ENCODE measurements around the gene GALNT5. TPM values are rescaled to one million over a fixed set of nuclear protein-coding genes. Genes with fewer than 3 reads are reported as not detected.

The GALNT5 gene
- total RNA-seq, 1 donor from 2014 or later = 0.19 TPM

- DNase-seq = no peak
- intact Hi-C loops (cut with micrococcal nuclease) = loop anchor here (10.0 kb wide), 1 partner anchor 705 kb away; no protein-coding TSS in a partner anchor
- Histone ChIP-seq H3K9me3 (replicated peaks) (no peaks in the 10 kb centered on the region), H3K4me3 (no peak overlapping the region), H3K27ac (replicated peaks) (no peak overlapping the region), H3K36me3 (no peaks in the 10 kb centered on the region), H3K4me1 (no peaks in the 10 kb centered on the region), H3K27me3 (ENCODE audit: low read depth) (no peaks in the 10 kb centered on the region)
- no peak for TF ChIP-seq CTCF (IDR thresholded peaks at IDR 0.05; ENCODE audit: borderline replicate concordance)
Measured at GRCh38 chr2:157309878-157310277, 52.4 kb downstream of the GALNT5 start.

- H3K9me3 ChIP-seq (replicated peaks) = no peaks in the 10 kb centered on the region
- no peak for TF ChIP-seq CTCF (IDR thresholded peaks at IDR 0.05; ENCODE audit: borderline replicate concordance)
- H3K27me3 ChIP-seq (ENCODE audit: low read depth) = no peaks in the 10 kb centered on the region
- no peak for DNase-seq
- intact Hi-C loops (cut with micrococcal nuclease) = no loop called here
- H3K4me1 ChIP-seq = no peaks in the 10 kb centered on the region
- no peak overlapping the region for H3K4me3 ChIP-seq
- H3K27ac ChIP-seq (replicated peaks) = no peak overlapping the region
- H3K36me3 ChIP-seq = no peaks in the 10 kb centered on the region
Measured at GRCh38 chr2:157311706-157312105, 54.2 kb downstream of the GALNT5 start.

GRCh38 chr2:157312866-157313486 is 55.5 kb downstream of the GALNT5 start:
- no peak for DNase-seq
- Histone ChIP-seq H3K27ac (replicated peaks) (no peak overlapping the region), H3K27me3 (ENCODE audit: low read depth) (no peaks in the 10 kb centered on the region), H3K4me1 (no peaks in the 10 kb centered on the region), H3K4me3 (no peak overlapping the region), H3K9me3 (replicated peaks) (no peaks in the 10 kb centered on the region), H3K36me3 (no peaks in the 10 kb centered on the region)
- intact Hi-C loops (cut with micrococcal nuclease) = no loop called here
- no peak for TF ChIP-seq CTCF (IDR thresholded peaks at IDR 0.05; ENCODE audit: borderline replicate concordance)

GRCh38 chr2:157315901-157316300 is 58.4 kb downstream of the GALNT5 start:
- Histone ChIP-seq H3K36me3 (no peaks in the 10 kb centered on the region), H3K4me3 (no peak overlapping the region), H3K27me3 (ENCODE audit: low read depth) (no peaks in the 10 kb centered on the region), H3K27ac (replicated peaks) (no peak overlapping the region), H3K9me3 (replicated peaks) (no peaks in the 10 kb centered on the region), H3K4me1 (no peaks in the 10 kb centered on the region)
- intact Hi-C loops (cut with micrococcal nuclease) = no loop called here
- no peak for DNase-seq
- no peak for TF ChIP-seq CTCF (IDR thresholded peaks at IDR 0.05; ENCODE audit: borderline replicate concordance)

- no peak for DNase-seq
- no peak overlapping the region for H3K27ac ChIP-seq (replicated peaks)
- intact Hi-C loops (cut with micrococcal nuclease) = no loop called here
- TF ChIP-seq CTCF (IDR thresholded peaks at IDR 0.05; ENCODE audit: borderline replicate concordance) = no peak
- H3K36me3 ChIP-seq = no peaks in the 10 kb centered on the region
- no peaks in the 10 kb centered on the region for H3K27me3 ChIP-seq (ENCODE audit: low read depth)
- no peak overlapping the region for H3K4me3 ChIP-seq
- H3K9me3 ChIP-seq (replicated peaks) = no peaks in the 10 kb centered on the region
- H3K4me1 ChIP-seq = no peaks in the 10 kb centered on the region
Measured at GRCh38 chr2:157318884-157319283, 61.4 kb downstream of the GALNT5 start.

Measured in left ventricle myocardium inferior (tissue), 1 donor.